ENCODE data around the gene ENDOG.

- TF ChIP-seq CTCF (IDR thresholded peaks at IDR 0.05; ENCODE audit: poor library complexity, severe bottlenecking) (no peak), EZH2 (IDR thresholded peaks at IDR 0.05; ENCODE audit: borderline replicate concordance, insufficient read depth, low read length, poor library complexity, severe bottlenecking) (no peak), RAD21 (conservative IDR thresholded peaks at IDR 0.05) (no peak), POLR2AphosphoS5 (IDR thresholded peaks at IDR 0.05) (no peak), EP300 (conservative IDR thresholded peaks at IDR 0.05; ENCODE audit: poor library complexity, severe bottlenecking) (no peak), TAF1 (IDR thresholded peaks at IDR 0.05; ENCODE audit: low read depth) (no peak)
Measured at GRCh38 chr9:128787659-128788058, 30.6 kb upstream of the ENDOG start.
